Measurements from ENCODE around the gene COX4I2. TPM values are rescaled to one million over a fixed set of nuclear protein-coding genes. Genes with fewer than 3 reads are reported as not detected.

The COX4I2 gene
- total and polyA plus RNA-seq, 2 of the 8 experiments (the other 6 are each of a cell fraction or from before 2014, with no cell fraction given) = 0.26 TPM; not detected in 1

GRCh38 chr20:31594002-31594557 lies 43.6 kb upstream of the COX4I2 start:
- no peak overlapping the region for H3K9ac ChIP-seq (replicated peaks in 1 of 4; ENCODE audit: extremely low read depth in 1 of 4, low read depth in 3 of 4, low read length in 3 of 4)
- TF ChIP-seq GTF2F1 (IDR thresholded peaks at IDR 0.05; ENCODE audit: borderline replicate concordance, low read depth, low read length) (no peak), BCL11A (IDR thresholded peaks at IDR 0.05; ENCODE audit: low read depth in 2 of 2, low read length in 2 of 2) (no peak), GABPA (IDR thresholded peaks at IDR 0.05; ENCODE audit: borderline replicate concordance, insufficient read depth, low read length) (no peak), RXRA (IDR thresholded peaks at IDR 0.05; ENCODE audit: insufficient read depth, low read depth, low read length) (no peak), TAF1 (IDR thresholded peaks at IDR 0.05; ENCODE audit: low read depth, low read length) (no peak), USF2 (IDR thresholded peaks at IDR 0.05; ENCODE audit: low read length) (no peak), YY1 (IDR thresholded peaks at IDR 0.05; ENCODE audit: low read depth, low read length) (no peak), EP300 (IDR thresholded peaks at IDR 0.05; ENCODE audit: borderline replicate concordance in 1 of 2, low read depth in 2 of 2, low read length in 2 of 2) (no peak), NANOG (IDR thresholded peaks at IDR 0.05; ENCODE audit: insufficient read depth, low read depth, low read length, poor library complexity, severe bottlenecking) (no peak), JUND (IDR thresholded peaks at IDR 0.05; ENCODE audit: low read length) (no peak), EZH2 (IDR thresholded peaks at IDR 0.05; ENCODE audit: low read depth, low read length, severe bottlenecking) (no peak)

More at GRCh38 chr20:31594002-31594557, 43.6 kb upstream of the COX4I2 start:
- H3K79me2 ChIP-seq (ENCODE audit: control insufficient read depth in 1 of 2, insufficient read depth in 2 of 2, low read length in 2 of 2) = no peaks in the 10 kb centered on the region
- peak overlapping the region; percentile 96 for H3K4ac ChIP-seq (replicated peaks; ENCODE audit: insufficient read length, low read depth, low read length)
- no peaks in the 10 kb centered on the region for H4K20me1 ChIP-seq (replicated peaks in 1 of 2; ENCODE audit: control insufficient read depth in 1 of 2, insufficient read depth in 2 of 2, low read length in 2 of 2)
- no peaks in the 10 kb centered on the region for H3K79me1 ChIP-seq (ENCODE audit: low read depth, low read length)
- H3K23ac ChIP-seq (ENCODE audit: insufficient read length) = no peak overlapping the region
- H4K8ac ChIP-seq (ENCODE audit: extremely low read depth, insufficient read depth, low read length) = no peak overlapping the region
- peak overlapping the region; percentile 31 for H4K5ac ChIP-seq (ENCODE audit: insufficient read length, low read depth, low read length)
- DNase-seq (ENCODE audit: low read depth in 1 of 2, low spot score in 2 of 2) (no peak), FAIRE-seq (no peak)
- 95% methylated on average over 12 of the region's 13 CpGs; no CpG with 5 or more reads in 1 of the 2 experiments for WGBS, 2 experiments (ENCODE audit: extremely low coverage in 1 of 2, insufficient coverage in 1 of 2, insufficient read length in 1 of 2, insufficient replicate concordance in 2 of 2, low coverage in 1 of 2, low lambda C conversion rate in 2 of 2, missing lambda C conversion rate in 1 of 2)
- ChIA-PET CTCF (ENCODE audit: partially characterized antibody) (interaction anchor here (0.9 to 32.8 kb wide), 10 partner anchors 9 to 130 kb away, joined by 3 to 1559 read pairs (median 22); partner anchors contain the start of gene ID1), POLR2A (ENCODE audit: partially characterized antibody) (interaction anchor here (2.1 to 26.1 kb wide), 6 partner anchors 9 to 25 kb away, joined by 8 to 1033 read pairs (median 66); partner anchors contain the start of gene ID1)
- no peak overlapping the region for H3K56ac ChIP-seq (replicated peaks; ENCODE audit: insufficient read length, low read depth, low read length)
- peak overlapping the region; percentile 100 for H2BK5ac ChIP-seq (ENCODE audit: low read depth, low read length)
- H2AFZ ChIP-seq (ENCODE audit: low read length) = no peak overlapping the region
- H3K27me3 ChIP-seq (replicated peaks in 1 of 4; ENCODE audit: control insufficient read depth in 3 of 4, extremely low read depth in 1 of 4, insufficient read depth in 3 of 4, low read length in 3 of 4) = peaks cover 0 to under 1% (median 0%) of the 10 kb centered on the region in 4 experiments; a peak in 2 of 7 replicates
- H3K36me3 ChIP-seq (ENCODE audit: control insufficient read depth in 2 of 4, insufficient read depth in 4 of 4, low read length in 3 of 4) = no peaks in the 10 kb centered on the region
- H2BK15ac ChIP-seq (ENCODE audit: low read length) = peak overlapping the region; percentile 100
- peak overlapping the region; percentile 100 for H2AK5ac ChIP-seq (ENCODE audit: low read depth, low read length)
- peak overlapping the region in 1 of 2 experiments; percentile 32; a peak in 1 of 4 replicates for H3K4me2 ChIP-seq (ENCODE audit: insufficient read depth in 1 of 2, low read depth in 2 of 2, low read length in 2 of 2)
- H2BK20ac ChIP-seq (ENCODE audit: low read length) = peak overlapping the region; percentile 100
- H3K9me3 ChIP-seq (ENCODE audit: insufficient read depth in 2 of 2, low read depth in 1 of 2, low read length in 1 of 2) = no peaks in the 10 kb centered on the region
- peaks cover 23 to 33% (median 25%) of the 10 kb centered on the region in 4 experiments for H3K4me1 ChIP-seq (replicated peaks in 1 of 4; ENCODE audit: control insufficient read depth in 3 of 4, insufficient read depth in 4 of 4, low read length in 3 of 4)
- no peak overlapping the region for H3K27ac ChIP-seq (ENCODE audit: low read depth, low read length)
- no peak overlapping the region for H3K14ac ChIP-seq (ENCODE audit: insufficient read length)
- peak overlapping the region; percentile 100 for H2BK12ac ChIP-seq (ENCODE audit: low read depth, low read length)
- no peaks in the 10 kb centered on the region for H3K23me2 ChIP-seq (ENCODE audit: low read depth, low read length)
- H2BK120ac ChIP-seq (replicated peaks; ENCODE audit: low read depth, low read length) = peak overlapping the region; percentile 98
- peak overlapping the region; percentile 96 for H3K18ac ChIP-seq (ENCODE audit: extremely low read depth, low read length)
- H4K91ac ChIP-seq (replicated peaks; ENCODE audit: insufficient read length, low read length) = peak overlapping the region; percentile 81
- H3K4me3 ChIP-seq (ENCODE audit: extremely low read depth in 1 of 4, insufficient read depth in 2 of 4, low read depth in 3 of 4, low read length in 4 of 4) = no peak overlapping the region

Measured in H1 (cell line).